Stimulated activated naive CD4-positive, alpha-beta T cell treated with Interleukin-2 at 50 U/mL for 16 hours (primary cell): ENCODE data around the gene GPATCH2.
A peak's percentile ranks its signal among the peaks of the same experiment; 100 is the strongest.
"Not testable (repeated sequence)": the region's sequence is repeated elsewhere in the genome, so short reads cannot be mapped to it uniquely, and the experiment has no call there.

Experiments used
- DNase-seq: peaks from one replicate; lab custom pipeline; 2025; lab: John Stamatoyannopoulos, UW

Gene GPATCH2

DNA sequence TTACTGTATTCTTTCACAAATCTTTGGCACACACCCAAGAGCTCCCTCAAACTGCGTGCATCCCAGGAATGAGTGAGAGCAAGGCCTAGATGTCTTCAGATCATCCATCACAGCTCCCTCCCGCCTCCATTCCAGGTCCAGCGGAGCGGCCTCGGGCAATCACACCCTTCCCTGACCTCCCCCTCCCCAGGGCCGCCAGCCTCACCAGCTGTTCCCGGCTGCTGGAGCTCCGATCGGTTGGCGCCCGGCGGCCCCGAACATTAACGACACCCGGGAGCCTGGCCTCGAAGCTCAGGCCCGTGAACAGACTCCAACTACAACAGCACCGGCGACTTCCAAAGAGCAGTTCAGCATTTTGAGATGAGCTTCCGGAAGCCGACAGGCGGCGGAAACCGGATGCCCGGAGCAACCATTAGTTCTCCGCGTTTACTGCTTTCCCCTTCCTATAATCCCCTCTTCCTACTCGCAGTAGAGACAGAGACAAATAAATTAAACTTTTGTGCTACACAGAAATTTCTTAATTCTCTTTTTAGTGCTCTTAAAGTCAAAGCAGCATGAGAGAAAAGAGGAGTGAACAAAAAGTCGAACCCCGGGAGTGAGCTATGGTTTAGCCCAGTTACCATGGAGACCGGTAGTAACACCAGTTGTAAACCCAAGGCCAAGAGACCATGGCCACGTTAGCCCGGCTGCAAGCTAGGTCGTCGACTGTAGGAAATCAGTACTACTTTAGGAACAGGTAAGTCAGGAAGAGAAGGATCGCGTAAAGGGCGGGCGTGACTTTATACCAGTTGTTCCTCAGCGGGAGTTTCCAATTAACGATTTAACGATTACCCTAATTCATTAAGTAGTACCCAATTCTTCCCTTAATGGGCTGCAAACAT lies at the start of gene GPATCH2, which contains the start of gene SPATA17:
Gene GPATCH2 (minus strand): TSS at position 380 of the 881 bp plus-strand sequence. CDS start 119 bp downstream, at position 261.
Gene SPATA17 (plus strand): TSS at position 634 of the 881 bp plus-strand sequence. CDS start 35 bp downstream, at position 669.
- DNase-seq: peak; percentile 73

DNA sequence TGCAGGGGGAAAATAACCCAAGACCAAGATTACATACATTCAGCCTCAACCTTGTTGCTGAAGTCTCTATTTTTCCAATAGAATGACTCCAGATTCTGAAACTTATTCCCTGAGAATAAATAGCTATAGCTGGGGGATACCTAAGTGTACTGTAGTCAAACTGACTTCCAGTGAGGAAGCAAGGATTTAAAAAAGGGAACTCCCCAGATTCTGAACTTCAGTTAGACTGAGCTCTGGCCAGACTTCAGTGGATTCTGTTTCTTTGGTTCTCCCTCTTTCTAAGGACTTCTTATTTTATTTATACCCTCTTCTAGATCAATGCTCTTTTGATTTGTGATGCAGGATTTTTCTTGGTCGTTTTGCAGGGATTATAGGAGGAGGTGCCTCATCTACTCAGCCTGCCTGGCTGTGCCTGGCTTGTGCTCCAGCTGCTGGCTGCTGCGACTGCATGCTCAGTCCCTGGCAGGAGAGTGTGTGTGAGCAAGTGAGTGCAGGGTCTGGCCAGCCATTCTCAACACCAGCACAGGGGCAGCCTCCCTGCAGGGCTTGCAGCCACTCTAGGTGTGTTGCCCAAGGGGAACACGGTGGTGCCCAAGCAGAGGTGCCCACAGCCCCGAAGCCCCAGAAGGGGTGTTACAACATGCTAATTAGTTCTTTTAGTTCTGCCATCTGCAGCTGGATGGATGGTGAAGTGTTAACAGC lies 43.3 kb upstream of the GPATCH2 start:
- no peak for DNase-seq

DNA sequence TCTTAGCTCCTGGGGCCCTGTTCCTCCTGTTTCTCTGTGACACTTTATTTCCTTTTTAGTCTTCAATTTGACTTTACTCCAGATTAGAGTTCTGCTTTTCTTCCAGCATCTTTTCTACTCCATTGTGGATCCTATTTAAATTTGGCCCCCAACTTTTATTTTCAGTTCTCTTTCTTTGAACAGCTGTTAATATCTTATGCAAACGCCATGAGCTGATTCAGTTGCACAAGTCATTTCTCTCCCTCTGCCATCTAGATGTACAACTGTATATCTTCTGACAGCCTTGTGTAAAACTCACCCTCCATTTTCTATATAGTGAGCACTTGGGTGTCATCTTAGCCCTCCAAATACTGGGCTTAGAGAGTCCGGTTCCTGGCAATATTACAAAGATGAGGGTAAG lies 42.5 kb upstream of the GPATCH2 start:
- DNase-seq: no peak

DNA sequence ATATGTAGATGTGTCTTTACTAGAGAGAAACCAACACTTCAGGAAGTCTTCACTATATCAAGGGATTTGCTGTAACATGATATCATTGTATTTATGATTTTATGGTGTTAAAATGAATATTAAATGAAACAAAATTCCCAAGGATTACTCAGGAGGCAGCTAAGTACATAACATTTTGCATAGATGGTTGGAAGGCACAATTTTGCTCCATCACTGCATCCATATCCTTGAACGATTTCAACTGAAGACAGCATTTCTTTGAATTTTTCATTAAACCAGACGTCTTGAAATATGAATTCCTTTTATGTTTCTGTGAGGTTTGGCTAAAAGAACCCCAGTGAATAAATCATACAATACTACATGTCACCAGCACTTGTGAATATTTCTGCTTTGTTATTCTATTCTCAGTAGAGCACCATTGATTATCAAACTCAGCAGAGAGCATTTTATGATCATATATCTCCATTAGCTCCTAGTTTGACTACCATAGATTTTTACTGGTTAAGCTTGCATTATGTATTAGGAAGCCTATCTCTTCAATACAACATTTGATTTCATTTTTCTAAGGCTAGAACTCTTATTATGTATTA lies 37.6 kb upstream of the GPATCH2 start:
- DNase-seq: no peak

DNA sequence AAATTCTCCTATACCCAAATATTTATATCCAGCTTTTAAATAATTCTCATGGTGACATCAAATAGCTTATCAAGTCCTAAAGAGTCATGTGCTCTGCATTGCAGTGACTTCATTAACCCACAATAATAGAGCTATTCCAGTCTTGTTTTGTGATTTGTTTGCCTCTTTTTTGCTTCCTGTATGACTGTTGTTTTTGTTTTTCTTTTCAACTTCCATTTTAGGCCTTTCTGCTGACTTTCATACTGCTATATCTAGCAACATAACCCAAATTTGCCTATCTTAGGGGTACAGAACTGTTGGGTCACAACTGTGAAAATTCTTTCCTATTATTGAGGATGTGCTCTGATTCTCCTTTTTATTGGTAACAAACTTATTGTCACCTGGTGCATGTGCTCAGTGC lies 30.5 kb upstream of the GPATCH2 start:
- DNase-seq: no peak

DNA sequence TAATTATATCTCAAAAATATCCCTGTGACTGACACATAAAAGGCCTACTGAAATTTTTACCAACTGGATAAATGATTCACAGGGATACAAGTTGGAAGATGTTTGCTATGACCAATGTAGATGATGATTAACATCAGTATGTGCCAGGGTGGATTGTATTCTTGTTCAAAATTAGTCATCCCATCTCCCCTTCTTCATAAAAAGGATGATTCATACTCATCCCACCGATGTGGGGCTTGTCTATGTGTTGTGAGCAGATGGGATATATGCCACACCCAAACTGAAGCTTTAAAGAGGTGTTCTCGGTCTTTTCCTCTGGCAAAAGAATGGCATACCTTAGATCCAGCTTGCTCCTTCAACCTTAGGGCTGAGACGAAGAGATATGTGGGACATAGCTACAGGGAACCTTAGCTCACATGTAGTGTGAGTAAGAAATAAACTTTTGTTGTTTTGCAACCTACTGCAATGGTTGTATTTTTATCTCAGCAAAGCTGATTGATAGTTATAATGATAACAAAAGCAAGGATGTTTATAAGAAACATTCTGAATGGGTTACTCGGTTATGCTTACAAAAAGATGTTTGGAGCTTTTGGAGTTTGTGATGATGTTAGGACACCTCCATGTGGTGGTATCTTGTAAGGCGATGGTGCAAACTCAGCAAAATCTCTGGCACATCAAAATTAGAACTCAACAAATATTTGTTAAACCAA lies 29.6 kb upstream of the GPATCH2 start:
- DNase-seq: no peak

DNA sequence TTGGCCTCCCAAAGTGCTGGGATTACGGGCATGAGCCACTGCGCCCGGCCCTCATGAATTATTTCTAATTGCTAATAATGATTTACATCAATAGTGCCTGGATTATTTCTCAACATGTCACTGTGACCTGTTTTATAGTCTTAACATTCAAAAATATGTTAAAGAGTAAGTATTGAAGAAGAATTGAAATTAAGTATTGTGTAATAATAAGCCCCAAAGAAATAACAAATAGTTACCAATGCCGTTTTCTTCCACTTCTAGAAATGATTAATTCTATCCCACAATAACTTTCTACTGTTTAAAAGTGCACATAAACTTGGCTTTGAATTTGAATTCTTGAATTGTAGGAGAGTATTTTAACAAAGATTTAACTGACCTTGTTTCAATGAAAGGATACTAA lies 19.8 kb upstream of the GPATCH2 start:
- DNase-seq: no peak

DNA sequence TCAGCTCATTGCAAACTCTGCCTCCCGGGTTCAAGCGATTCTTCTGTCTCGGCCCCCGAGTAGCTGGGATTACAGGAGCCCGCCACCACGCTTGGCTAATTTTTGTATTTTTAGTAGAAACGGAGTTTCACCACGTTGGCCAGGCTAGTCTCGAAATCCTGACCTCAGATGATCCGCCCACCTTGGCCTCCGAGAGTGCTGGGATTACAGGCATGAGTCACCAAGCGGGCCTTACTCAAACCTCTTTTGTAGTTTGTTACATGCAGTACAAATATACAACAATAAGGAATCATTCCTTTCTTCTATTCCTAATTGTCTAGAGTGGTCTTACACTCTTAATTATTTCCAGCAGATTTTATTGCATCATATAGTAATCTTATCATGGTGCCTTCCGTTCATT lies 16.9 kb upstream of the GPATCH2 start:
- no peak for DNase-seq

DNA sequence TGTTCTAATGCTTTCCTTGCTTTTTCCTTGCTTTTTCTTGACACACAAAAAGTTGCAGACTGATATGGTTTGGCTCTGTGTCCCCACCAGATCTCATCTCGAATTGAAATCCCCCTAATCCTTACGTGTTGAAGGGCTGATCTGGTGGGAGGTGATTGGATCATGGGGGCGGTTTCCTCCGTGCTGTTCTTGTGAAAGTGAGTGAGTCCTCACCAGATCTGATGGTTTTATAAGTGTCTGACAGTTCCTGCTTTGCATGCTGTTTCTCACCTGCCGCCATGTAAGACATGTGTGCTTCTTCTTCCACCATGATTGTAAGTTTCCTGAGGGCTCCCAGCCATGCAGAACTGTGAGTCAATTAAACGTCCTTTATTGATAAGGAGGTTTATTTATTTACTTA lies 11.6 kb upstream of the GPATCH2 start:
- DNase-seq: no peak

DNA sequence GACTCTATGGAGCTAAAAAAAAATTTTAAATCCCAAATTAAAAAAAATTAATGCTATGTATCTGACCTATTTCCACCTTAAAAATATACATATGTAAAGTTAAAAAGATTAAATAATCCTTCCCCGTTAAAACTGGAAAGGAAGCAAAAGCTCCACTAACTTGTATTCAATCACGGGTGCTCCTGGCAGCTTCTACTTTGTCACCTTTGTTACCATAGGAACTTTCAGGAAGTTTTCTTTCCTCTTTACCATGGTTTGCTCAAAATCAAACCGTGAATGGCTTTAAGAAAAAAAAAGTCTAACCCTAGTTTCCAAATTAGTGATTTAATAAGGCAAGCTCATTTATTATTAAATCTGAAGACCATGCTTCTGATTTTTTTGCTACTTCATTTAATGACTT lies 3.5 kb downstream of the GPATCH2 start:
- no peak for DNase-seq

DNA sequence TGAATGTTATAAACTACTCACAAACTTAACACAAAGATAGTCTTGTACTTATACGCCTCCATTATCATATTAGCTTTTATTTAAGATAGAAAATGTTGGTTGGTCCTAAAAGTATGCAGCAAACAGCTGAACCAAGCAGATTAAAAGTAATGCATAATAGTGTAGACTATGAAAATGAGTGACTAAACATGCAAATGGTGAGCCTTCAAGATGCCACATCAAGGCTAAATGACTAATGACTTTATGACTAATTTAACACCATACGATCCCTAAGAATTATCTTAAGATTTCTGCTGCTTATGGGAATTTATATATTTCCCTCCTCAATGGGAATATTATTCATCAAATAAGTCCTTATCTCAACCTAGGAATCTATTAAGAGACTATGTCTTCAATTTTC lies 4.6 kb downstream of the GPATCH2 start:
- DNase-seq: no peak

DNA sequence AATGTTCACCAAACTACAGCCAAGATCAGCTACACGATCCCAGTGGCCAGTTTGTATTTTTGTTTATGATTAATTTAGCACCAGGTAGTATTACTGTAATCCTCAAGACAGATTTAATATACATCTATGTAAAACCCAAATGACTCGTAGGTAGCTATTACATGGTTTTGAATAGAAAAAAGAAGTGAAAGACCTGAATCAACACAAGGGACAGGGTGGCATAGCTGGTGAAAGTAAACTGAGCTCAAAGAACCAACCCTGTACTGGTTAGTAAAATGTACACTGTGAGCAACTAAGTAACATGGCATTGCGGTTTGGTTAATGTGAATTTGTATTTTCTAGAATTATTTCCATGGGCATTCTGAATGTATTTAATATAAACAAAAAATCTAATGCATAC lies 8.8 kb downstream of the GPATCH2 start:
- no peak for DNase-seq

DNA sequence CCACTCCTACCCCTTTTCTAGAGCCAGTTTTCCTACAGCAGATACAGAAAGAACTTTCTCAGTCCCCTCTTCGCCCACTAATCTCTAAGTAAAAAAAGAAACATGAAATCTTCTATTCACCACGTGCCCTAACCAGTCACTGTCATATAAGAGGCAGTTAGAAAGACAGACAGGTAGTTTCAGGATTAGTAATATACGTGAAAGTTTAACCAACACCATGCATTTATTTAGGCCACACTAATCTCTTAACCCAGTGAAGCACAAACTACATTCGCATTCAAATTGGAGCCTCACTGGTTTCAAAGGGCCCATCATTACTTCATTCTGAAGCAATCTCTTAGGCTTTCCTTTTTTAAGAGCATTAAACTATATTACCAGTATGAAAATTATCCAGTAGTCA lies 10.1 kb downstream of the GPATCH2 start:
- DNase-seq: no peak

DNA sequence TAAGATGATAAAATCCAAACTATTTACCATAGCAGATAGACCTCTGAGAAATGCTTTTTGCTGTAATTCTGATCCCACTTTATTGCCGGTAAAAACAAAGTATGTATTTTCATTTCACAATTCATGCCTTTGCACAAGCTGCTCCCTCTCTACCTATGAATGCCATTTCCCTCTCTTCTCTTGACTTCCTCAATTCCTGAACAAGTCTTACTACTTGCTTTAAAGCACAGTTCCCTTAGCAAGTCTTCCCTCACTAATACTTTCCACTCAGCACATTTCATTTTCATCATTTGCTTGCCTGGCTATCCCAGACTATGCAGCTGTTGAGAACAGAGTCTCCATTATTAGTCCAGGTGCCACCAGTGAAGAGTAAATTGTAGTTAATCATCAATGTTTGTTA lies 13.8 kb downstream of the GPATCH2 start:
- no peak for DNase-seq

DNA sequence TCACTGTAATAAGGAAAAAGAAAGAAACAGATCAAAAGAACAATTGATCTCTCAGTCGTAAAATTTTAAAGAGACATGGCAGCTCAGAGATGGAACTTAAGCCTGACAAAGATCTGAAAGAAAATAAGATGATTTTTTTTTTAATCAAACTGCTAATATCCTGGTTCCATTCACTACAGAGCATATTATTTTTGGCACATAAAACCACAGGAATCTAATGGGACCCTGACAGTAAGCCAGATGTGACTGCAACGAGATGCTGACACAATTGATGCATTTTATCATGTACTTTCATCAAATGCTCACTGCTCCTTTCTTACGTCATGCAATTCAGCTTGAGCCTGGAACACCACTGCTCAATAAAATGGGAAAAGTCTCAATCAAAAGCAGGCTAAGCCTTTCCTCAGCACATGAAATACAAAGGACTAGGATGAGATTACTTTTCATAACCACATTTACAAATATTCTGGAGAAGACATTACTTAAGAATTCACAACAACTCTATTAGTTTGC lies 16.6 kb downstream of the GPATCH2 start:
- DNase-seq: no peak

DNA sequence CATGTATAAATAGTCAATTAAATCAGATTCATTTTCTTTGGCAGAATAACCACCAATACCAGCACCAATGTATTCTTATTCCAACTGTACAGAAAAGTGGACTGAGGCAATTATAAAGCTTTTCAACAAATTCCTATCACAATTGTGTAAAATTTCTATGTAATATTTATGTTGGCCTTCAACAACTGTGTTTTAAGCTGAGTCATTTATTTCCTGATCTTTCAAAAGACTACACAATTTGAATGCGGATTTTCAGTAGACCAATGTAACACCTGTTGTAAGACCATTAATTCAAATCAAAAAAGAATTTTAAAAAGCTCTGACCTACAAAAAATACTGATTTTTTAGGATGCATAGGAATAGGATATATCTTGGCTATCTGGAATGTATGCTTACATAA lies 25.5 kb downstream of the GPATCH2 start:
- DNase-seq: no peak

DNA sequence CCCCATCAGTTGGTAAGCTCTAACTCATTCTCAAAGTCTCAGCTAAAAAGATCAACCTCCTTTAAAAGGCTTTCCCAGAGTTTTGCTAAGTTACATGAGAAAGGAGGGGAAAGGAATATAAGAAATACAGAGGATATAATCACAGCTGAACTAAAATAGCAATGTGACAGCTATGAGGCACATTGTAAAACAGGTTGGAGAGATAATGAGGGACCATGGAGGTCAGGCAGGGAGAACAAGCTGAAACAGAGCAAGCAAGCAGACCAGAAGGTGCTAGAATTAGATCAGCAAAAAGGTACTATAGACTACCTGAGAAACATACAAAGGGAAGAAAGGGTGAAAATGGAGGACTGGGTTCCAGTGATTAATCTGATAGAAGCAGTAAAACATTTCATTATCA lies 28.5 kb downstream of the GPATCH2 start:
- no peak for DNase-seq

DNA sequence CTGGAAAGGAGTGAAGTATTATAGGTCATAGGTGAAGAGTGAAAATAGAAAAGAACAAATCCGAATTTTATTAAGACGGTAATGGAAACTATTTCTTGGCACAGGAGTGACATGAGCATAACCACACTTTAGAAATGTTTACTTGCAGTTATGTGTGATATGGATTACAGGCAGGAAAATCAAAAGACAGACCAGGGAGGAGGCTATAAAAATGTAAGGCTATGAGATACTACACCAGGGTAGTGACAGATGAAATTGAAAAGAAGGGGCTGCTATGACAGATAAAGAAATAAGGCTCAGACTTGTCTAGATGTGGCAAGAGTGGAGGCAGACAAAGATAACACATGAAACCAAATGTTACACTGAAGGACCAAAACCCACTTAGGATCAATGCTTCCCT lies 31.7 kb downstream of the GPATCH2 start:
- no peak for DNase-seq

DNA sequence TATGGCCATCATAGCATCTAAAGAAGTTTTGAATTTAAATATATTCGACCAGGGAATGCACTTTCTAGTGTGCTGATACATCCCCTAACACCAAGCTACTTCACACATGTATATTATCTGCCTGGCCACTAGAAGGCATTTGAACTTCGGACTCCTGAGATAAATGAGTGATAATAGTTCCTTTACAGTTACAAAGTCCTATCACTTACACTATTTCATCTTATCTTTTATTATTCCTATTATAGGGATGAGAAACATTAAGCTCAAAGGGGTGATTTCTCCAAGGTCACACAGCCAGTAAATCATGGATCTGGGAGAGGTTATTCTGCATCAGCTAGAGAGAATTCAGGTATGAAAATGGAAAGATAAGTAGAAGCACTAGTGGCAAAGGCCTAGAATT lies 40.3 kb downstream of the GPATCH2 start:
- DNase-seq: no peak

DNA sequence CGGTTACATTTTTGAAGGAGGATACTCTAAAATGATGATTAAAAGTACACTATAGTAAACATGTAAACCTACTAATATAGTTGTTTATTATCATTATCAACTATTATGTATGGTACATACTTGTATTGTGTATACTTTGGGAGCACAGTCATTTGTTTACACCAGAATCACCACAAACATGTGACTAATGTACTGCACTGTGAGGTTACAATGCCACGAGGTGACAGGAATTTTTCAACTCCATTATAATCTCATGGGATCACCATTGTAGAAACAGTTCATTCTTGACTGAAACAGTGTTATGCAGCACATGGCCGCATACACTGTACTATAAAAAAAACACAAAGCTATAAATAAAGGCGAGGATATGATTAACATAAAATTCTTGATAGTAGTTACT lies 44.3 kb downstream of the GPATCH2 start:
- DNase-seq: no peak

DNA sequence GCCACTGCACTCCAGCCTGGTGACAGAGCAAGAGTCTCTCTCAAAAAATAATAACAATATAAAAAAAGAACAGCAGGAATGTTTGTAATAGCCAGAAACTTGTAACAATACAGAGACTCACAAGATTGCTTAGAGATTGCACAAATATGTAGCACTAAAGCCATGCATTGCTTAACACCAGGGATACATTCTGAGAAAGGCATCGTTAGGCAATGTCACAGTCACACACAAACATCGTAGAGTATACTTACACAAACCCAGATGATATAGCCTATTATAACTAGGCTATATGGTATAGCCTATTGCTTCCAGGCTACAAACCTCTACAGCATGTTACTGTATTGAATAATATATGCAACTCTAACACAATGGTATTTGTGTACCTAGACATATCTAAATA lies 45.3 kb downstream of the GPATCH2 start:
- no peak for DNase-seq

DNA sequence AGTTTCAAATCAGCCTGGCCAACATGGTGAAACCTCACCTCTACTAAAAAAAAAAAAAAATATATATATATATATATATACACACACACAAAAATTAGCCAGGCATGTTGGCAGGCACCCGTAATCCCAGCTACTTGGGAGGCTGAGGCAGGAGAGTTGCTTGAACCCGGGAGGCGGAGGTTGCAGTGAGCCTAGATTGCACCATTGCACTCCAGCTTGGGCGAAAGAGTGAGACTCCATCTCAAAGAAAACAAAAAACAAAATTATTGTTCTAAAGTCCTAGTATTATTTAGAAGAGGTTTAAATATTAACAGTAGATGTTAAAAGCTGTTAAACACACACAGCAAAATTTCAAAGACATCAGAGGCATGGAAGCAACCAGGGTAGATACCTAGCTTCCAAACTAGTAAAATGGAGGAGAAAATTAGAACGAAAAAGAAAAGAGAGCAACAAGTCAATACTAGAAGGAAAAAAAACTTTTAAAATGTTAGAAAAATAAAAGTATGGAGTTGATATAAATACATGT lies 46.5 kb downstream of the GPATCH2 start:
- not testable (repeated sequence) for DNase-seq
